ENCODE measurements around the gene MTA2.

MTA2 gene

DNA sequence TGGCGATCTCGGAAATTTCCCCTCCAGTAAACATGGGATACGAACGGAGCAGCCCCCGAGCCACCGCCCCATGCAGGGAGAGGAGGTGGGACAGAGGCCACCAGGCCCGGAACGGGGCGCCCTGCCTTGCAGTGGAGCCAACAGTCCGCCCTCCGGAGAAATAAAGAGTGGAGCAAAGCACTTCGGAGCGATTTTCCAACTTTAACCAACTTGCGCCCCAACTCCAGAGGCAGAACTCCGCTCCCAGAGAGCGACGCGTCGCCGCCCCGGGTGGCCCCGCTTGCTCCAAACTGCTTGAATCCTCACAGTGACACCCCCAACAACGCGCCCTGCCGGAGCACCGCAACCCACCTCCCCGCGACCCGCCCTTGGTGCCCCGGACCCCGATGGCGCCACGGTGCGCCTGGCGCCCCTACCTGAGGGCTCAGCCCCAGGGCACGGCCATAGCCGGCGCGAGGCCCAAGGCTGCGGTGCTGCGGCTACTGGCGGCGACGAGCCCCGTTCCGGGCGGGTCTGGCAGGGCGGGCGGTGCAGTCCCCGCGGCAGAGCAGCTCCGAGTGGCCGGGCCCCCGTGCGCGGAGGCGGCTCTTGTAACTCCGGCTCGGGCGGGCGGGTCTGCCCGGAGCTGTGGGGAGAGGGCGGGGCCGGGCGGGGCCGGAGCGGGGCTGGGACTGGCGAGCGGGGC is 55.3 kb downstream of the MTA2 start, which contains the start of gene AHNAK:
Gene AHNAK, minus strand, starts transcription at position 563 of the 685 bp plus-strand sequence. CDS start 10,708 bp downstream, outside the sequence.
- DNase-seq (ENCODE audit: low read depth): no peak

- DNase-seq (ENCODE audit: low read depth): peak; percentile 84
These were observed 56.0 kb downstream of the MTA2 start for GRCh38 chr11:62545437-62546243.

DNA sequence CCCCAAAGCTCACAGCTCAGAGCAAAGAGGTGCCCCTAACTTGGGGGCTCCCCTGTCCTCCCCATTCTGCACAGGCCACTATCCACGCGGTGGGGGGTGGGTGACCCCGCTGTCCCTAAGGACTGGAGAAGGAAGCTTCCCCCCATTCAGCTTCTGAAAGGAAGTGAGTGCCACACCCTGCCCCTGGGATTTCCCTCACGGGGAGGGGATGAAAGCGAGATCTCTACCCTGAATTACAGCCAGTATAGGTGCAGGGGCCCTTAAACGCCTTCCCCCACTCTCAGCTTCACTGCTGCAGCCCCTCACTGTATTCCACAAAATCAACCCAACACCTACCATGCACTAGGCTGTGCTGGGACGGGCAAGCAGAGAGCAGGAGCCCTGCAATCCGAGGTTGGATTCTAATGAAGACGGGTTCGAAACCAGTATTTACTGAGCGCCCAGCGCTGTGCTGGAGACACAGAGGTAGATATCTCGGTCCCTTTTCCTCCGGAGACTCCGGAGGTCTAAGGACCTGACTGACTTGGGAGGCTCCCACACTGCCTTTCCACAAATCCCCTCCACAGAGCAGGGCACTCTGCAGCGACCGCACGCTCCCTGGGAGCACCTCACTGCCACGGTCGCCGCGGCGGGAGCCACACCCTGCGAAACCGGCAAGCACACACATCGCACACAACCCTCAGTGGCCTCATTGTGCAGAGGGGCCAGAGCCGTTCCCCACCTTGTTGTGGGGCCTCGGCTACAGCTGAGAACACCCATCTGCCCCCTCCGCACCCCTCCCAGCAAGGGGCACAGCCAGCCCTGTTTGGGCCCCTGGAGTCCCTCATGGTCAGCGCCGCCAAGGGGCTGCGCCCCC is 56.9 kb downstream of the MTA2 start:
- no peak for DNase-seq (ENCODE audit: low read depth)

DNA sequence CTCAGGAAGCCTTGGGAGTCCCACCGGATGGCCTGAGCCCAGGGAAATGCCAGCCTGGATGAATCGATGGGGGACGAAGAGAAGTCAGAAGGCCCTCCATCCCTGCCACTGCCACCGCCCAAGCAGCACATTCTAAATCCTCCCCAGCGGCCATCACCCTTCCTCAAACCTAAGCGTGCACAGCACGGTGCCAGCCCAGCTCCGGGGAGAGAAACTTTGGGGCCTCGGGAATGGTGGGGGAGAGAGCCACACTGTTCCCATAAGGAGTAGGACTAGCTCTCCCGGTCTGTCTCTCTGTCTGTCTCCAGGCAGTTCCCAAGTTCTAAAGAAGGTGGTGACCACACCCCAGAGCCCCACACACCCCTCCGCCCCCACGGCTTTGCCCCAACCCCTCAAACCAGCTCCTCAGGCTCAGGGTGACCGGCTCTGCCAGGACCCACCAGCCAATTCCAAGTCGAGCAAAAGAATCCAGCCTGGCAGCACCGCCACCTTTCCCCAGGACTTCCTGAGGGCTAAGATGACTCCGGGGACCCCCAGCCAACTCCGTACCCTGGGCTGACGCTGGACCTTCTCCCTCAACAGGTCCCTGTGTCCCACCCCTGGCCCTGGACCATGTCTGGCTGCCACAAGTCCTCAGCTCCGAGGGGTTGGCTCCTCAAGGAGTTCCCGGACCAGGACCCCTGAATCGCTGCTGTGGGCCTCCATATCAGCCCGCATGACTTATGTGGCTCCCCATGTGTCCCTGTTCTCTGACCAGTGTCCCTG is 57.8 kb downstream of the MTA2 start:
- DNase-seq (ENCODE audit: low read depth): no peak

All from GM04504 (cell line).